CD4-positive, alpha-beta T cell treated with Interferon alpha-2 for 1 hour (primary cell): ENCODE measurements around the gene CORIN.

Experiments used
- DNase-seq, 2 donors: peaks; one replicate each; pipeline ENCODE4 v3.0.0-alpha.2; 2020 to 2022

Gene CORIN

DNA sequence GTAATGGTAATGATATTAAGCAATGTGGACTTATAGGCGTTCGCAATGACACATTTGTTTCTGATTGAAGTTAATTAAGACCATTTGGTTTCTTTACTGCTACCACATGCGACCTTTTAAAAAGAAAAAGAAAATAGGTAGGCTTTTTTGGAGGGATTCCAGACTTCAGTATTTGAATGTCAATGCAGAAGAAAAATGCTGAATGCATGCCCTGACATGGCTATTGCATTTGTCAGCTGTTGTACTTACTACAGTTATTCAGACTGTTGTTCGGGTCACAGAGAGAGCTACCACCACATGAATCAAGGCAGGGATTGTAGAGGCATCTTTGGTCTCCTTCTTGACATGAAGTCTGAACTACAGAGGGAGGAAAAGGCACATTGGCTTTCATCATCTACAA lies 163.7 kb downstream of the CORIN start:
- DNase-seq: no peak

DNA sequence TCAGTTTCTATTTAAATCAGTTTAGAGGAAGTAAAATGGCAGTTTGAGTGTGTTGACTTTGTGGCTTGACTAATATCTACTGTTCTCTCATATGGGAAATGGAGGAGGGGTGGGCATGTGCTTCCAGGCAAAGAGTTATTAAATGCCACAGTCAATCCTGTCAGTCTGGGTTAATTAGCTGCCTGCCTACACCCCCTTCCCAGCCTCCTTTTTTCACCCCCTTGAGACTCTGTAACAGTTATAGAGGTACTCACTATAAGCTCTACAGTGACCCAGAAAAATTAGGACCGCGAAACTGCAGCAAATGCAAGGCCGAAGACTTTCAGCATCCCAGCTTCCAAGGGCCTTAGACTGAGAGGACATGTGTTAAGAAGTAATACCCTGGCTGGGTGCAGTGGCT lies 165.2 kb downstream of the CORIN start:
- no peak for DNase-seq

DNA sequence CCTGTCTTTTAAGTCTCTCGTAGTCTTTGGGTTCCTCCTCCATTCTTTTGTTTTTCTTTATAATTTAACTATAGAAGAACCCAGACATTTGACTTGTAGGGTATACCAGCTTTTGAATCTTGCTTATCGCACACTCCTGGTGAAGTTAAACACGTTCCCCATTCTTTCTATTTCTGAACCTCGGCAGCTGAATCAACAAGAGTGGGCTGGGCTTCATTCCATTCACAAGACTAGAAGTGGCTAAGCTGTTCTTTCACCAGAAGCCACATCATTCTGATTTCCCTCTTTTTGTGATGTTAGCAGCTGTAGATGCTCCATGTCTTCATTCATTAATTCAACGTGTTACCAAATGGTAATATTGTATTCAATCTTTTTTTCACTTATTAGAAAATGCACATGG lies 167.9 kb downstream of the CORIN start:
- no peak for DNase-seq

GRCh38 chr4:47668810-47669408 lies 169.0 kb downstream of the CORIN start:
- DNase-seq: peak in 1 of 2 donors; percentile 53

- no peak for DNase-seq
Observed at GRCh38 chr4:47668256-47668655, 169.6 kb downstream of the CORIN start.

- no peak for DNase-seq
Observed at GRCh38 chr4:47667552-47667951, 170.3 kb downstream of the CORIN start.

DNA sequence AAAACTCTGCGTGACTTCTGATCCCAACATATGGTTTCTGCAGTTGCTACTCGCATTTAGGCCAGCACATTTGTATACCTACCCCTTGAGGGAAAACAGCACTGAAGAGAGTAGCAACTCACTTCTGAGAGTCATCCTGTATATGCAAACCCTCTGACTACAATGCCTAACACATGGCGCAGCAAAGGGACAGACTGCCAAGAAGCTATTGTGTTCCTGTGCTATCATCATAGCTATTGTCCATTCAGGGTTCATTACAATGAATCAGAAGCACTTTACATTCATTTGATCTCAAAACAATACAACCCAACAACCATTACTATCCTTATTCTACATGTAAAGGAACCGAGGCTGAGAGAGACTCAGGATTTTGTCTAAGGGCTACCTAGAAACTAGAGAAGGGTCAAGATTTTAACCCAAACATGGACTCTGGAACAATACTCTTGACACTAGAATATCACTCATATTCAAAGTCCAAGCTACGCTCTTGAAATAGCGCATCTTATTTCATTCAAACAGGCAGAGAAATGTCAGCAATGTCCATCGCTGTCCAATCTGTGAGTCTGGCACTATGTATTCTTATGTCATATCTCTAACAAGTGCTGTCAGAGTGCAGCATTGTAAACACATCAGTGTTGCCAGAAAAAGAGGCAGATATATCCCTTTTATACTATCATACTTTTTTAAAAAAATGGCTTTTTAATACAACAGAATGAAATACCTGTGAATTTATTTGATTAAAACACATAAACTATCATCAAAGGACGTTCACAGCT lies 173.6 kb downstream of the CORIN start:
- DNase-seq: no peak

- peak in 1 of 2 donors; percentile 14 for DNase-seq
Observed at GRCh38 chr4:47662975-47663374, 174.9 kb downstream of the CORIN start.

DNA sequence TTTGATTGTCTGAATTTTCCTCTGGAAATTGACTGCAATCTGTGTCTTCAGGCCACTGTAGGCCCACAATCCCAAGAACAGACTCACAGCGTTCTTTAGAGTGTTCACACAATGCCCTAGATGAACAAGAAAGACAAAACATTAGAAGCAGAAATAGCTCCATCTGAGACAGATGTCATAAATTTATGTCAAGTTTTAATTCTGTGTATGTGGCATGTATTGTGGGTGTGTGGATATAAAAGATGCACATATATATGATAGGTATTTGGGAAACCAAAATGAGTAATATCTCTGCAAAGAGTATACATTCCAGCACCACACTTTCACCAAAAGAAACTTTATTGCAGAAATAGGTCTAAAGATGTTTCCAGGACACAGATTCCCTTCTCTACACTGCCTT lies 176.1 kb downstream of the CORIN start:
- DNase-seq: no peak

GRCh38 chr4:47659342-47659741 lies 178.5 kb downstream of the CORIN start:
- no peak for DNase-seq

GRCh38 chr4:47654972-47655693 lies 182.7 kb downstream of the CORIN start:
- DNase-seq: no peak

GRCh38 chr4:47652092-47652491 lies 185.8 kb downstream of the CORIN start:
- DNase-seq: no peak

GRCh38 chr4:47651231-47651630 lies 186.6 kb downstream of the CORIN start:
- no peak for DNase-seq

DNA sequence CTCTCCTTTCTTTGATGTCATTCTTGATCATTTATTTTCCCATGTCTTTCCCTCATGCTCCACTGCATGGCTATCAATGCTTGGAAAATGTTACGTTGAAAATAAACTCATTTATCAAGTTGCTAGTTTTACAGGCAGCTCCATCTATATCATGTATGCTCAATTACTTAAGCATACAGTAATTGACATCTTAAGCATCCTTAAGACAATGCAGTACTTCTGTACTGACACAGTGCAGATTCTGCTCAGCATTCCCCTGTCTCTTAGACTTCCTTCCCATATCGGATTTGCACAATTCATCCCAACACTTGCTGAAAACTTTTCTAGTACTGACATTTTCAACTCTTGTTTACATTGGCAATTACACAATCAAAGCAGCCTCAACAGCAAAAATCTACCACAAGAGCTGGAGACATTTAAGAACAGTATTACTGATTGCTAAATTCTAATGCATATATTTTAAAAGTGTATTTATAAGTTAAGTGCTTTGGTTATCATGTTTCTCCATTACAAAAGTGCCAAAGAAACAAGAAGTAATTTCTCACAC lies 187.2 kb downstream of the CORIN start:
- DNase-seq: no peak

DNA sequence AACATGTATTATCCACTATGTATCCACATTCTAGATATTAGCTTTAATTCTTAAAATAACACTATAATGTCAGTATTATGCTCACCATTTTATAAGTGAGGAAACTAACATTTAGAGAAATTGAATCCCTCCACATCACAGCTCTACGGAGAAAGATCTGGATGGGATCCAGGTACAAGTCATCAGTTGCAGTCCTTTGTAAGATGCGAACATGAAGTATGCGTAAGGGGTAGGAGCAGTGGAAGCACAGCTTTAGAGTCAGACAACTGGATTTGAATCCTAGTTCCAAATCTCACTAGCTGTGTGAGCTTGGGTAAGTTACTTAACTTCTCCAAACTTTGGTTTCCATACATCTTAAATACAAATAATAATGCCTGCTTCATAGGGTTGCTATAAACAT lies 190.3 kb downstream of the CORIN start:
- no peak for DNase-seq

DNA sequence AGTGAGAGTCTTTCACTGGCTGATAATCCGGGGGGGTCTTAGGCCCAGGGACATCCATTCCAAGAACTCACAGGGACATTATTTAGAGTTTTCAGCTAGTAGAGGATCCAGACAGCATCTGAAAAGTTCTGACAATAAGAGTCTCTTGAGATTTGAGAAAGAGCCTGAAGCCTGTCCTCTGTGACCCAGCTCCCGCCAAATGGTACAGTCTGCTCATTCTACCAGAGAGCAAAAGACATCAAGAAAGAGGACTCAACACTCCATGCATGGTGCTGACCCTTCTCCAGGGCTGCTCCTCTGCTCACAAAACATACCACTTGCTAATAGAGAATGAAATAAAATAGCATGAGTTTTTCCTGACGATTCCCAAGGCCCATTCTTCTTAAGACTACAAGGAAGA lies 190.8 kb downstream of the CORIN start:
- no peak for DNase-seq

- DNase-seq: no peak
Observed at GRCh38 chr4:47646372-47646771, 191.5 kb downstream of the CORIN start.

- no peak for DNase-seq
Observed at GRCh38 chr4:47643845-47644244, 194.0 kb downstream of the CORIN start.

- DNase-seq: no peak
Observed at GRCh38 chr4:47642985-47643760, 194.7 kb downstream of the CORIN start.

DNA sequence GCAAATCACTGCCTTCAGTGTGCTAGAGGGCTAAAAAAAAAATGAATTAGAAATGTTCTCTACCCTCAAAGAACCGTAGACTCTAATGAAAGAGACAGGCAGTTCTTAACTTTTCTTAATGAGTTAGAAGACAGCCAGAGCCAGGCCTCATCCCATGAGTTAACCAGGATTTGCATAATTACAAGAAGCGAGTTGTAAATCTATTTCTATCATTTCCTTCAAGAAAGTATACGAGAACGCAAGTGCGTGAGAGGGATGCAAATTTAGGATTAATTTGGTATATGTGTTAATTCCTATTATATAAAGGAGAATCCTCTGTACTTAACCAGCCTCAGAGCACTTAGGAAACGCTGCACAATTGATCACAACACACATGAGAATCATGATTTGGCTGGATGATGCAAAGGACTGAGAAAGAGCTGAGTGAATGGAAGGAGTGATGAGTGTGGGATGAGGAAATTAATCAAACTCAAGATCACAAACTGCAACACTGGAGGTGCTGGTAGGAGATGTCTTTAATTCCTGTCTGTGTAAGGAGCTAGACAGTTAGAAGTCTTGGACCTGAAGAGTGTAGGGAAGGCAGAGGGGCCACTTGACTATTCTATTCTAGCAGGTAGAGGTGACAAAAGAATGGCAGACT lies 195.6 kb downstream of the CORIN start:
- DNase-seq: no peak

DNA sequence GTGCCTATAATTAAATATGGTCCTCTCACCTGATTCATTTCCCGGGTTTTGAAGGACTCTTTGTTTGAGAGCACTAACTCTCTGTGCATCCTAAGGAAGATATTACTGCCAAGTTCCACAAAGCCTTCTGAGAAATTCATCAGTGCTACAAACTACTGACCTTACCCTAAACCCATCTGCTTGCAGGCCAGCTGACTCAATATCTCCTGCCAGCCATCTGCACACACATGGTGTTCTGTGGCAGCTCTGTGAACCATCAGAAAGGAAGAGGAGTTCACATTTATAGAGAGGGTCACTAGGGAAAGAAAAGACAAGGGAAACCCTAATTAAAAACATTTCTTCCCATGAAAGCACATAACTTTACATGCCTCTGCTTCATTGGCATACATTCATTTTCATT lies 196.1 kb downstream of the CORIN start:
- no peak for DNase-seq

- DNase-seq: no peak
Observed at GRCh38 chr4:47640911-47641310, 197.0 kb downstream of the CORIN start.

DNA sequence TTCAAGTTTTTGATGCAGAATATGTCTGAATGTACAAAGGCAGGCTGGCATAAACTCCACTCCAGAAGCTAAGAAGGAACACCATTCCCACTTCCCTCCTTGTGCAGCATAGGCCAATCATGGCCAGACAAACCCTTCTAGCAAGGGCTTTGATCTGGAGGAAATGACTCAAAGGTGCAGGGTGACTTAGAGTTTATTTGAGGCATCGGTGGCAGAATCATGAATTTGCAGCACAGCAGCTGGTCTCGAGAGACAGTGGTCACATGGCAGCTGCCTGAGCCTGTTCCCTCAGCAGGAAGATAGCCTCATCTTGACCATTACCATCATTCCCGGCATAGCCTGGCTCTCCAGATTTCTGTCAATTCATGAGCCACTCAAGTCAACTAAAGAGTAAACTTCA lies 198.3 kb downstream of the CORIN start:
- no peak for DNase-seq
